KG1 (cell line): Measurements from ENCODE around the gene KDM3A.
"Not testable (repeated sequence)": the region's sequence is repeated elsewhere in the genome, so short reads cannot be mapped to it uniquely, and the experiment has no call there.

ENCODE experiments used
- DNase-seq: peaks from one replicate; lab custom pipeline; 2025; lab: John Stamatoyannopoulos, UW

KDM3A gene

GRCh38 chr2:86476918-86477317, 35.7 kb downstream of the KDM3A start:
- DNase-seq = no peak

GRCh38 chr2:86477349-86477748, 36.2 kb downstream of the KDM3A start:
- no peak for DNase-seq

DNA sequence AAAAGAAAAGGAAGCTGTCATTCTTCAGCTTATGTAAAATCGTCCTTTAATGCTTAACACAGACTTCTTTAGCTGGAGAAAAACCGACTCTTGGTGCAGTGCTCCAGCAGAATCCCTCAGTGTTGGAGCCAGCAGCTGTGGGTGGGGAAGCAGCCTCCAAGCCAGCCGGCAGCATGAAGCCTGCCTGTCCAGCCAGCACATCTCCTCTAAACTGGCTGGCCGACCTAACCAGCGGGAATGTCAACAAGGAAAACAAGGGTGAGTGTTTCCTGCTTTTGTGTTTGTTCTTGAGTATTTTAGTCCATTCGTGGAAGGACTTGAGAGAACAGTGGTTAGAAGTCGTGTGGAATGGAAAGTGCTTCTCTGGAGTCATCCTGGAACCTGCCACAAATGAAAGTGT, 38.9 kb downstream of the KDM3A start:
- no peak for DNase-seq

- no peak for DNase-seq
Observed at GRCh38 chr2:86482034-86482433, 40.9 kb downstream of the KDM3A start.

- no peak for DNase-seq
Observed at GRCh38 chr2:86484385-86484784, 43.2 kb downstream of the KDM3A start.

- no peak for DNase-seq
Observed at GRCh38 chr2:86485103-86485502, 43.9 kb downstream of the KDM3A start.

DNA sequence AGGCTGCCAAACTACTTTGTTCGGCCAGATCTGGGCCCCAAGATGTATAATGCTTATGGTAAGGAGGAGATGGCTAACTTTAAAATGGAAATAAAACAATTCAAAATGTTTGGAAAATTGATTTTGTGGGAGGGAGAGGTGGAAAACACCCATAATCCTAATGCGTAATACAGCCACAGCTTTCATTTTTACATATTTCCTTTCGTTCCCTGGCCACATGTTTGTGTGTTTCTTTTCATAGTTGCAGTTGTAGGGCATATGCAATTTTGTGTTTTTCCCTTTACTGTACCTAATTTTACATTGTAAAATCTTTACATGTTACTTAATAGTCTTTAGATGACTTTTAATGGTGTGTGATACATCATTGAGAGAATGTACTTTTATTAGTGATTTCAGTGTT, 44.6 kb downstream of the KDM3A start:
- DNase-seq = no peak

DNA sequence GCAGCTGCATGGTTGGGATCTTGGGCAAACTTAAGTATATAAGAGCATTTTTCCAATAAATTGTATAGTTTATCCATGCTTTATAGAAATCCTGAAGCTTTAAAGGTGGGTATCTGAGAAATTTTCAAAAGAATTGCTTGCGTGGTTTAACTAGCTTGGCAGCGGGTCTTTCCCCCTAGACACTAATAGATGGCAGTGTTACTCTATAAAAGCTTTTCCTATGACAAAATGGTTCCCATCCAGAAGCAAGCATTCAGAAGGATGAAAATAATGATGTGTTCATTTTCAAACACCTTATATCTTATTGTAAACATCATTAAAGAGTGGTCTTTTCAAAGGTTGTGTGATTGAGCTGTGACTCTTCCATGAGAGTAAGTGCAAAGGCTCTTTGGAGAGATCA, 45.9 kb downstream of the KDM3A start:
- no peak for DNase-seq

GRCh38 chr2:86488561-86489250, 47.5 kb downstream of the KDM3A start:
- DNase-seq = no peak

GRCh38 chr2:86489542-86489941, 48.4 kb downstream of the KDM3A start:
- DNase-seq = no peak

DNA sequence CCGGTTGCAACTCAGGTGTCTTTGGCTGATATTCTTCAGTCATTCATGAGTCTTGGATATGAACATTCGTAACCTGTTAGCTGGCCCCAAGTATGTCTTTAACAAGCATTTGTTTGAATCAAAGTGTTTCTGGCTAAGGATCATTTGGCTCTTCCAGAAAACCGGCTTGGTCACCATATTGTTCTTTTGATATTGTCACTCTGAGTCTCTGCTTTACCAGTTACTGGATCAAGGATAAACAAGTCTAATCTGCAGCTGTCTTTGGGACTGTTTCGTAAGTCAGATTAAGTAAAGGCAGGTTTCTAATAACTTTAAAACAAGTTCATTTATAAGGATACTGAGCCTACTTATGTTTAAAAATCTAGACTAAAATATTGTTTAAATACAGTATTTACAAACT, 49.1 kb downstream of the KDM3A start:
- DNase-seq = no peak

GRCh38 chr2:86491088-86491487, 49.9 kb downstream of the KDM3A start:
- no peak for DNase-seq

DNA sequence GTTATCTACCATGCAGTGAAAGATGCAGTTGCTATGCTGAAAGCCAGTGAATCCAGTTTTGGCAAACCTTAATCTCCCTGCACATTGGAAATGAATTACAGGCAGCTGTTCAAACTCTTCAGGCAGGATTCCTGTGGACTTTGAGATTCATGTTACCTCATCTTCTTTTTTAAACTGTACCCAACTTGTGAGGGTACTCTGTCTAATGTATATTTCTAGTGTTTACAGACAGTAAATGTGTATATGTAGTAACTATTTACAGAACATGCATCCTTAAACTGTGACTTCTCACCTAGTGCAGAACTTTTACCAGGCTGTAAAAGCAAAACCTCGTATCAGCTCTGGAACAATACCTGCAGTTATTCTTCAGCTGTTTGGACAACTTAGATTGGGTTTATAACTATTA, 50.9 kb downstream of the KDM3A start:
- no peak for DNase-seq

- not testable (repeated sequence) for DNase-seq
Observed at GRCh38 chr2:86496391-86496790, 55.2 kb downstream of the KDM3A start.

- no peak for DNase-seq
Observed at GRCh38 chr2:86498468-86499260, 57.5 kb downstream of the KDM3A start.

GRCh38 chr2:86499326-86499725, 58.2 kb downstream of the KDM3A start:
- DNase-seq = no peak

DNA sequence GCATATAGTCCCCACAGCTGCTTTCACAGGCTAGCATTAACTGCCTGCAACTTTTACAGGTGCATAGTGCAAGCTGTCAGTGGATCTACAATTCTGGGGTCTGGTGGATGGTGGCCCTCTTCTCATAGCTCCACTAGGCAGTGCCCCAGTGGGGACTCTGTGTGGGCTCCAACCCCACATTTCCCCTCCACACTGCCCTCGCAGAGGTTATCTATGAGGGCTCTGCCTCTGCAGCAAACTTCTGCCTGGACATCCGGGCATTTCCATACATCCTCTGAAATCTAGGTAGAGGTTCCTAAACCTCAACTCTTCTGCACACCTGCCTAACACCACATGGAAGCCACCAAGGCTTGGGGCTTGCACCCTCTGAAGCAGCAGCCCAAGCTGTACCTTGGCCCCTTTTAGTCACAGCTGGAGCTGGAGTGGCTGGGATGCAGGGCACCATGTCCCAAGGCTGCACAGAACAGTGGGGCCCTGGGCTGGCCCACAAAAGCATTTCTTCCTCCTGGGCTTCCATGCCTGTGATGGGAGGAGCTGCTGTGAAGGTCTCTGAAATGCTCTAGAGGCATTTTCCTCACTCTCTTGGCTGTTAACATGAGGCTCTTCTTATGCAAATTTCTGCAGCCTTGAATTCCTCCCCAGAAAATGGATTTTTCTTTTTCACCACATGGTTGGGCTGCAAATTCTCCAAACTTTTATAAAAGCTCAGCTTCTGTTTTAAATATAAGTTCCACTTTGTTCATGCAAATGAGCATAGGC, 59.3 kb downstream of the KDM3A start:
- no peak for DNase-seq

DNA sequence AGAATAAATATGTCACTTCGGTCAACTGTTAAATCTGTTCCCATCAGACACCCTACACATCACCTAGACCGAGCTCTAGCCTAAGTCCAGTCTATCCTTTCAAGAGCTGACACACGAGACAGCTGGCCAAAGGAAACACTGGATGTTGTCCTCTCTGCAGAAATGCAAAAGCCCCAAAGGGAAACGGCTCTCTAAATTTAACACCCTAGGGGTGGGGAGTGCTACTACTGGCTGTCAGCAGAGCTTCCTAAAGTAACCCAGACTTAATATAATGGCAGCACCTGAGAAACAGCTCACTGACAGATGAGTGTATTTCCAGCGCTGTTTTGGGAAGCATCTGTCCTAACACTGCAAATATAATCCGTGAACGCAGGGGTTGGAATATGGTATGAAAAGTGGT, 66.4 kb downstream of the KDM3A start:
- DNase-seq = no peak

GRCh38 chr2:86510436-86510933, 69.3 kb downstream of the KDM3A start:
- no peak for DNase-seq

DNA sequence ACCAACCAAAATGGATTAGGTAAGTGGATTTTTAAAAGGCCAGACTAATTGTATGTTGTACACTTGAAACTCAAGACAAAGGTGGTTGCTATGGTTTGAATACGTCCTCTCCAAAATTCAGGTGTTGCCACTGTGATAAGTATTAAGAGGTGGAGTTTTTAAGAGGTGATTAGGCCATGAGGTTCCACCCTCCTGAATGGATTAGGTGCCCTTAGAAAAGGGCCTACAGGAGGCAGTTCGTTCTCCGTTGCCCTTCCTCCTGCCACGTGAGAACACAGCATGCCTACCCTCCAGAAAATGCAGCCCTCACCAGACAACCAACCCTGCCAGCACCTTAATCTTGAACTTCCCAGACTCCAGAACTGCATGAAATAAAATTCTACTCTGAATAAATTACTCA, 70.9 kb downstream of the KDM3A start:
- no peak for DNase-seq

DNA sequence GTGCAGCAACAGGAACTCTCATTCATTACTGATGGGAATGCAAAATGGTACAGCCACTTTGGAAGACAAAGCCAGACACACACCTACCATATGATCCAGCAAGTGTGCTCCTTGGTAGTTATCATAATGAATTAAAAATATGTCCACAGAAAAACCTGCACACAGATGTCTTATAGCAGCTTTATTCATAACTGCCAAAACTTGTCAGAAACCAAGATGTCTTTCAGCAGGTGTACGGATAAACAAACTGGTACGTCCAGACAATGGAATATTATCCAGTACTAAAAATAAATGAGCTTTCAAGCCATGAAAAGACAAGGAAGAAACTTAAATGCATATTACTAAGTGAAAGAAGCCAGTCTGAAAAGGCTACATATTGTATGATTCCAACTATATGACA, 71.7 kb downstream of the KDM3A start:
- no peak for DNase-seq

- no peak for DNase-seq
Observed at GRCh38 chr2:86513948-86514660, 72.9 kb downstream of the KDM3A start.
